Activated CD8-positive, alpha-beta memory T cell treated with anti-CD3 and anti-CD28 coated beads, Interleukin-2, amount 50 U/mL, for 48 hours (primary cell): ENCODE measurements around the gene ZNF630.
"Not testable (repeated sequence)": the region's sequence is repeated elsewhere in the genome, so short reads cannot be mapped to it uniquely, and the experiment has no call there.

Experiments used
- DNase-seq: peaks from one replicate; pipeline ENCODE4 v3.0.0-alpha.2; 2020

ZNF630 gene

DNA sequence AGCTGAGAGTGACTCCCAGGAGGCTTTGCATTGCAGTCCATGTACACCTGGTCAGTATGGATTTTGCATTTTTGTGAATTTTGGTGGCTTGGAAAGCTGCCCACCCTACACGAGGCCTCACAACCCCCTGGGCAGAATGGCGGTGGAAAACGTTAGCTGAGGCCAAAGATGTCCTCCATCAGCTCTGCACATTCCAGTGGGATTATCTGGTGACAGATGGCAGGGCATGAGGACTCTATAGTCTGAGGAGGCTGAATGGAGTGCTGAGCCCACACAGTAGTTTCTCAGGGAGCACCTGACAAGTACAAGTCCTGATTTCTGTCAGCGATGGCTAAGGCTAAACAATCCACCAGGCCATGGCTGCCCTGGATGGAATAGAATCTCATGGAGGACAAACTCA lies 43.9 kb downstream of the ZNF630 start:
- not testable (repeated sequence) for DNase-seq

DNA sequence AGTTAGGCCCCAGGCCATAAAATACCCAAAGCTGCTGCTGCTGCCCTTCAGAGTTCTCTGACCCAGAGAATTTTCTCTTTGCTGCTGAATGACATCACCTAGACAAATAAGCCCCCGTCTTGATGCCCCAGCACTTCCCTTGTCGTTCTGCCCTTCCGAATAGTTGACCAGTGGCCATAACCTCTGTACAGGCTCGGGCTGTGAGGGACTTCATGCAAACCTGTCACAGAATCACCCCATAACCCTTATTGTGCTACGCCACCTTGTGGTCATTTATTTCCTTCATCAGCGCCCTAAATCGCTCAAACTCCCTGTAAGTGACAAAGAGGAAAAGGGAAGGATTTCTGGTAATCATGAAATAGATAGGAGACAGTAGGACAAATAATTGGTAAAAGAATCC lies 45.9 kb downstream of the ZNF630 start:
- peak; percentile 51 for DNase-seq

DNA sequence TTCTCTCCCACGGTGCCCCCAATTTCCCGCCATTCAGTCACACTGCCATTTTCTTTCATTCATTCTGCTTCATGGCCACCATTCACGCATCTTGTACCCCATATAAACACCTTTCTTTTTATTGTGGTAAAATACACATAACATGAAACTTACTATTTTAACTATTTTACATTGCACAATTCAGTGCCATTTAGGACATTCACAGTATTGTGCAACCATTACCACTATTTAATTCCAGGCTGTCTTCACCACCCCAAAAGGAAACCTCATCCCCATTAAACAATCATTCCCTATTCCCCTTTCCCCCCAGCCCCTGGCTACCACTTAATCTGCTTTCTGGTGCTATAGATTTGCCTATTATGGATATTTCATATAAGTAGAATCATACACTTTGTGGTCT lies 48.7 kb downstream of the ZNF630 start:
- no peak for DNase-seq

DNA sequence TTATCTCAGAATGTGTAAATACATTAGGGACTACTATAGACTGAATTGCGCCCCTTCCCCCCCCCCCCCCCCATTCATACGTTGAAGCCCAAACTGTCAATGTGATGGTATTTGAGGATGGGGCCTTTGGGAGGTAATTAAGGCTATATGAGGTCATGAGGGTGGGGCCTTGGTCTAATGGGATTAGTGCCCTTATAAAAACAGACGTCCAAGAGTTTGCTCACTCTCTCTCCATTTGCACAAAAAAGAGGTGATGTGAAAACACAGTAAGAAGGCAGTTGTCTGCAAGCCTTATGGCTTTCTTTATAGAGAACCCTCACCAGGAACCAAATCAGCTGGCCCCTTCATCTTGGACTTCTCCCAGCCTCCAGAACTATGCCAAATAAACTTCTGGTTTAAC lies 49.3 kb downstream of the ZNF630 start:
- no peak for DNase-seq

DNA sequence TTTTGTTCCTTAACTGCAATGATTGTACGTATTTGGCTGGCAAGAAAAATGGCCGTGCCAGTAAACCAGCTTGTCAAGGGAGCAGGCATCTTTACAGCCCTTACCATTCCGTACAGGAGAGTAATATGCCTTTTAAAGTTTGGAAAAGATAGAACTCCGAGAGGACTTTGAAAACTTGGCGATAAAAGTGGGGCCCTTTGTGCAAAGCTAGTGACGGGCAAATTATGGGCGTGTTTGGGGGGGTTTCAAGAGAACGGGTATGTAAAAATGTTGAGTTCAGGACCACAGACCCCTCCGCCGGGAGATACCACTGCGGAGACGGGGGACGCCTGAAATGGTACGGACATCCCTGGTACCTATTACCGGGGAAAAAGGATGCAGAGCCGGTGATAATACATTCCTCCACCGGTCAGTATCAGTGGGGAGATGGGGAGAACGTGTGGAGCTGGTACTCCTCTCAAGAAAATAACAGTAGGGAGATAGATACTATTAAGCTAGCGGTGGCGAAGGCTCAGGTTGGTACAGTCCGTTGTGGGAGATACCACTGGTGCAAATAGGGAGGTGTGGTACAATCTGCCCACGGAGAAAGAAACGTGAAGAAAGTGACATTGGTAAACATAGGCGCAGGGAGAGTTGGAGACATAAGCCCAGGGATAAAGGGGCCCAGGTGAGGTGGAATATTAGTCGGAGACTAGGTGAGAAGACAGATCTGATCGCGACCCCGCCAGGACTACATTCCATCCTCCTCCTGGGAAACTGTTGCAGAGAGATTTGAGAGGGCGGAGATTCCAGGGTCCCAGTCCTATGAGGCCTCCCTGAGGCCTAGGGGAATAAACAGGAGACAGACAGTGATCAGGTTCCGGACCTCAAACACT lies 50.2 kb downstream of the ZNF630 start:
- DNase-seq = peak; percentile 76

DNA sequence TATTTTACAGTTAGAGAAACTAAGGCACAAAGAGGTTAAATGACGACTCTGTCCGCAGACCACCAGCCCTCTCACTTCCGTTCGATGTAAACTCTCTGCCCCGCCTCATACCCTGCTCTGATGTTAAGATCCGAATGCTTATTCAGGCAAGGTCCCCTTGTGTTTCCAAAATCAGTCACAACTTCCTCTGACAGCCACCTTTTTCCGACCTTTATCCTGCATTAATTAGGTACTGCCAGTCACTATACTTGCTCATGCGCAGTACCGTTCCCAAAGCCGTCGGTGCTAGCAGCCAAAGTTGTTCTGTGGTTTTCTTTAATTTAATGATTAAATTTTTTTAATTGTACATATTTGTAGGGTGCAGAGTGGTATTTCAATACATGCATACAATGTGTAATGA lies 51.0 kb downstream of the ZNF630 start:
- peak; percentile 47 for DNase-seq

DNA sequence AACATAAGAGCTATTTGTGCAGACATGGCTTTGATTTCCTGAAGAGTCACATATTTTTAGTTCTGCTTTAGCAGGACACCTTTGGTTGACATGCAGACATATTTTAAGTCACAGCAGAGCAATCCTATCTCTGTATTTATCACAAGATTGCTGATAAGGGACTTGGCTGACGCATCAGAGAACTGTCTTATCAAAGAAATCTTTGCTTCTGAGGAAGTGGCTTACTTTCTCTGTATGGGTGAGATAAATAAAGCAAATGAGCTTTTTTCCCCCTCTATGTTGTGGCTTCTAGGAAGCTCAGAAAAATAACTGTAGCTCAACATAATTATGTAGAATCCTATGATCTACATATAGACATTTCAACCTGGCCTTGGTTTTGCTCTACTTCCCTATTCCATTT lies 51.5 kb downstream of the ZNF630 start:
- DNase-seq = not testable (repeated sequence)

DNA sequence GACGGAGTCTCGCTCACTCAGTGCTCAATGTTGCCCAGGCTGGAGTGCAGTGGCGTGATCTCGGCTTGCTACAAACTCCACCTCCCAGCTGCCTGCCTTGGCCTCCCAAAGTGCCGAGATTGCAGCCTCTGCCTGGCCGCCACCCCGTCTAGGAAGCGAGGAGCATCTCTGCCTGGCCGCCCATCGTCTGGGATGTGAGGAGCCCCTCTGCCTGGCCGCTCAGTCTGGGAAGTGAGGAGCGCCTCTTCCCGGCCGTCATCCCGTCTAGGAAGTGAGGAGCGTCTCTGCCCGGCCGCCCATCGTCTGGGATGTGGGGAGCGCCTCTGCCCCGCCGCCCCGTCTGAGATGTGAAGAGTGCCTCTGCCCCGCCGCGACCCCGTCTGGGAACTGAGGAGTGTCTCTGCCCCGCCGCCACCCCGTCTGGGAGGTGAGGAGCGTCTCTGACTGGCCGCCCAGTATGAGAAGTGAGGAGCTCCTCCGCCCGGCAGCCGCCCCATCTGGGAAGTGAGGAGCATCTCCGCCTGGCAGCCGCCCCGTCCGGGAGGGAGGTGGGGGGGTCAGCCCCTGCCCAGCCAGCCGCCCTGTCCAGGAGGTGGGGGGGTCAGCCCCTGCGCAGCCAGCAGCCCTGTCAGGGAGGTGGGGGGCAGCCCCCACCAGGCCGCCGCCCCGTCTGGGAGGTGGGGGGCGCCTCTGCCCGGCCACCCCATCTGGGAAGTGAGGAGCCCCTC lies 54.7 kb downstream of the ZNF630 start:
- not testable (repeated sequence) for DNase-seq

DNA sequence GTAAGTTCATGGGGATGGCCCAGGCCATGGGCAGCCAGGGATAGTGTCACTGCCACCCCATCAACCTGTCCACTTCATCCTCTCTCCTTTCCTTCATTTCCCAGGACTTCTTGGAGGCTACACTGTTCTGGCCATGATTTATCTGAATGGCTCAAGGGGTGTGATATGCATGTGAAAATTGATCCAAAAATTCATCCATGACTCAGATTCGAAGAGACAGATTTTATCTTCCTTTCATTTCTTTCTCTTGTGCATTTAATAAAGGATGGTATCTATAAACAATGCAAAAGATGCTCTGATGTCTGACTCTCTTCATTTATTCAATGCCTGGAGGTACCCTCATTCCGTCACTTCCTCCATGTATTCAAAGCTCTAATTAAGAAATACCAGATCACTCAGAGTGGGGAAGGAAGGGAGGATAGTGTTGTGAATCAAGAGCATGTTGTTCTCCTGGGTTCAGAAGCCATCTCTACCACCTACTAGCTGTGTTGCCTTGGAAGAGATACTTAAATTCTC lies 61.9 kb downstream of the ZNF630 start:
- not testable (repeated sequence) for DNase-seq
